GM12872 (cell line): ENCODE measurements around the gene ST8SIA1.

Experiments used
- CTCF ChIP-seq: IDR thresholded peaks from 3 replicates; pipeline ENCODE4 v1.5.1; 2011; ENCODE audit warnings: low read depth, mild to moderate bottlenecking, low read length, moderate library complexity; ENCODE audit not compliant: insufficient read depth

Gene ST8SIA1

GRCh38 chr12:22287776-22288621, 46.5 kb downstream of the ST8SIA1 start:
- no peak for TF ChIP-seq CTCF

GRCh38 chr12:22287101-22287500, 47.4 kb downstream of the ST8SIA1 start:
- TF ChIP-seq CTCF, result no peak

- TF ChIP-seq CTCF, result no peak
Measured at GRCh38 chr12:22286569-22286968, 47.9 kb downstream of the ST8SIA1 start.

GRCh38 chr12:22285846-22286245, 48.7 kb downstream of the ST8SIA1 start:
- TF ChIP-seq CTCF, result no peak

- TF ChIP-seq CTCF, result no peak
Measured at GRCh38 chr12:22284871-22285270, 49.6 kb downstream of the ST8SIA1 start.

- TF ChIP-seq CTCF, result no peak
Measured at GRCh38 chr12:22283508-22283907, 51.0 kb downstream of the ST8SIA1 start.

GRCh38 chr12:22283006-22283506, 51.5 kb downstream of the ST8SIA1 start:
- TF ChIP-seq CTCF, result no peak
